CD14-positive monocyte (primary cell): ENCODE results near the gene ACVR1. TPM values are rescaled to one million over a fixed set of nuclear protein-coding genes. Genes with fewer than 3 reads are reported as not detected.
A peak's percentile ranks its signal among the peaks of the same experiment; 100 is the strongest.

Experiments
- DNase-seq, 3 donors: peaks; one replicate each; pipeline ENCODE4 v3.0.0-alpha.2; 2011 to 2022
- H2AFZ ChIP-seq: 2 replicates; pipeline ENCODE4 v1.6.0; 2012; ENCODE audit warnings: mild to moderate bottlenecking, low read depth, low read length, inconsistent platforms; ENCODE audit not compliant: insufficient read depth, poor library complexity, severe bottlenecking
- H3K27ac ChIP-seq, 2 donors: 1 replicate in 1 of 2; 2 replicates in 1 of 2; pipeline ENCODE4 v1.5.1; 2012 to 2013; ENCODE audit warnings: low read length in 2 of 2, control low read depth in 1 of 2, inconsistent platforms in 1 of 2, low read depth in 1 of 2, mild to moderate bottlenecking in 1 of 2
- H3K27me3 ChIP-seq, 2 donors: one replicate each; pipeline versions ENCODE4 v1.6.0 to v1.6.1; 2011 to 2013; ENCODE audit warnings: low read length in 2 of 2; ENCODE audit not compliant: control insufficient read depth in 2 of 2, insufficient read depth in 2 of 2
- H3K36me3 ChIP-seq, 2 donors: replicated peaks in 1 of 2; 1 replicate in 1 of 2; 2 replicates in 1 of 2; pipeline versions ENCODE4 v1.5.1 to v1.6.1; 2012 to 2013; ENCODE audit warnings: low read length in 2 of 2, control low read depth in 1 of 2, inconsistent platforms in 1 of 2, mild to moderate bottlenecking in 1 of 2; ENCODE audit not compliant: insufficient read depth in 2 of 2, control insufficient read depth in 1 of 2
- H3K4me1 ChIP-seq, 2 donors: 1 replicate in 1 of 2; 2 replicates in 1 of 2; pipeline versions ENCODE4 v1.5.1 to v1.6.1; 2012 to 2013; ENCODE audit warnings: low read length in 2 of 2, control low read depth in 1 of 2, inconsistent platforms in 1 of 2, mild to moderate bottlenecking in 1 of 2, moderate library complexity in 1 of 2; ENCODE audit not compliant: insufficient read depth in 2 of 2, control insufficient read depth in 1 of 2
- H3K4me2 ChIP-seq: replicated peaks from 2 replicates; pipeline ENCODE3; 2012; ENCODE audit warnings: low read length, moderate library complexity, mild to moderate bottlenecking; ENCODE audit not compliant: poor library complexity, severe bottlenecking; ENCODE audit errors: extremely low read depth
- H3K4me3 ChIP-seq, 3 experiments: fragments of 200-600 bp in 1 of 3; sonication (generic) in 1 of 3; replicated peaks in 1 of 3; 1 replicate in 2 of 3; 2 replicates in 1 of 3; pipeline ENCODE4 v1.5.1; 2011 to 2013; ENCODE audit warnings: low read length in 3 of 3, mild to moderate bottlenecking in 3 of 3, control low read depth in 2 of 3, low read depth in 2 of 3, inconsistent platforms in 1 of 3, moderate library complexity in 1 of 3
- H3K79me2 ChIP-seq: 2 replicates; pipeline ENCODE4 v1.6.0; 2012; ENCODE audit warnings: mild to moderate bottlenecking, control low read depth, inconsistent platforms, low read length, moderate library complexity; ENCODE audit not compliant: insufficient read depth
- H3K9ac ChIP-seq: 2 replicates; pipeline ENCODE4 v1.6.0; 2017; ENCODE audit warnings: low read length, mild to moderate bottlenecking; ENCODE audit not compliant: insufficient read depth, poor library complexity, severe bottlenecking
- H3K9me3 ChIP-seq, 2 donors: replicated peaks in 1 of 2; 1 replicate in 1 of 2; 2 replicates in 1 of 2; pipeline versions ENCODE4 v1.5.1 to v1.6.1; 2012 to 2013; ENCODE audit warnings: low read length in 2 of 2, control low read depth in 1 of 2; ENCODE audit not compliant: control insufficient read depth in 1 of 2, insufficient read depth in 1 of 2
- H4K20me1 ChIP-seq: 2 replicates; pipeline ENCODE4 v1.6.0; 2012; ENCODE audit warnings: mild to moderate bottlenecking, low read length, control low read depth, moderate library complexity; ENCODE audit not compliant: insufficient read depth
- H3K27ac Mint-ChIP-seq, 7 donors: one replicate each; pipeline ENCODE4 v1.8.0; 2020; ENCODE audit warnings: mild to moderate bottlenecking in 7 of 7, mixed read lengths in 7 of 7, moderate library complexity in 6 of 7, inconsistent platforms in 2 of 7
- H3K27me3 Mint-ChIP-seq, 3 donors: one replicate each; pipeline ENCODE4 v1.8.0; 2021 to 2022; ENCODE audit warnings: low read depth in 3 of 3, mild to moderate bottlenecking in 3 of 3, mixed read lengths in 3 of 3, moderate library complexity in 3 of 3, inconsistent platforms in 1 of 3
- H3K36me3 Mint-ChIP-seq, 2 donors: one replicate each; pipeline ENCODE4 v1.8.0; 2020; ENCODE audit warnings: mixed read lengths in 2 of 2, inconsistent platforms in 1 of 2, mild to moderate bottlenecking in 1 of 2
- H3K4me1 Mint-ChIP-seq: one replicate; pipeline ENCODE4 v1.8.0; 2020; ENCODE audit warnings: mild to moderate bottlenecking, mixed read lengths
- H3K4me3 Mint-ChIP-seq, 2 donors: one replicate each; pipeline ENCODE4 v1.8.0; 2020; ENCODE audit warnings: mild to moderate bottlenecking in 2 of 2, mixed read lengths in 2 of 2, moderate library complexity in 1 of 2
- H3K9me3 Mint-ChIP-seq, 7 donors: one replicate each; pipeline ENCODE4 v1.8.0; 2020 to 2022; ENCODE audit warnings: mixed read lengths in 7 of 7, mild to moderate bottlenecking in 6 of 7, moderate library complexity in 6 of 7, inconsistent platforms in 2 of 7
- WGBS: methylation state at CpG from one replicate; pipeline ENCODE4 v1.1.5; 2013; ENCODE audit warnings: missing lambda C conversion rate; ENCODE audit not compliant: insufficient coverage; 5-methylcytosine and 5-hydroxymethylcytosine counted together
- intact Hi-C, 2 donors: fragments of 100-400 bp; cut with micrococcal nuclease; formaldehyde crosslinking; loops; one replicate each; pipeline versions ENCODE4 v1.15.0 to v1.15.1; 2023
- polyA plus RNA-seq, 3 donors: library from polyadenylated mRNA; depleted of rRNA in 1 of 3; unstranded in 2 of 3; stranded (reverse) in 1 of 3; fragments of 300-500 nt in 2 of 3; fragments of >200 nt in 1 of 3; fragmentation: Illumina TruSeq in 2 of 3; gene quantifications; 1 replicate in 2 of 3; 2 replicates in 1 of 3; pipeline ENCODE4 v1.2.3, GENCODE V29; 2012 to 2021
- TF ChIP-seq, protein P1 (sequence below): fragments of 200-600 bp; IDR thresholded peaks from one replicate; pipeline ENCODE4 v1.8.0; 2022; ENCODE audit warnings: antibody characterized with exemption, mild to moderate bottlenecking

The ACVR1 gene
- polyA plus RNA-seq, 3 donors = 2.8 to 13.4 (median 4.9) TPM

DNA sequence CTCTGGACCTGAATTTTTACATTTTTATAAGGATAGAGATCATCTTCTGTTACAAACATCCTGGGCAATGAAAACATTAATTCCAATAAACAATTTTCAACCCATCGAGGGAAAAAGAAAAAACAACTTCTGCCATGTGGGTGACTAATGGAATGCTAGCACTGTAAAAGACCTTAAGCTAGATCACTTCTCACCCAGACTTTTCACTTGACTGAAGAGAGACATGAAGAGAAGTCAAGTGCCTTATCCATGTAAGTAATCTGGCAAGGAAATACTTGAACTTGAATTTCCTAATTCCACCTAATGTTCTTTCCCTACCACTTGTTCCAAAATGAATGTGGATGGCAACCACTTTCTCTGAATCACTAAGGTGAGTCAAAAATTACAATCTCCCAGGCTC is 149.2 kb downstream of the ACVR1 start:
- Histone ChIP-seq H3K4me2 (no peak overlapping the region), H3K4me1 (no peaks in the 10 kb centered on the region), H4K20me1 (no peaks in the 10 kb centered on the region), H3K9ac (no peak overlapping the region), H3K79me2 (no peaks in the 10 kb centered on the region), H2AFZ (no peak overlapping the region), H3K36me3 (no peaks in the 10 kb centered on the region), H3K9me3 (peaks cover 4 to 24% of the 10 kb centered on the region in 2 donors), H3K4me3 (no peak overlapping the region), H3K27me3 (no peaks in the 10 kb centered on the region), H3K27ac (no peak overlapping the region)
- H3K4me3 Mint-ChIP-seq = no peak overlapping the region
- DNase-seq = no peak
- H3K27ac Mint-ChIP-seq = no peak overlapping the region
- no CpG with 5 or more reads among the region's 1 CpG for WGBS
- intact Hi-C loops = no loop called here
- H3K9me3 Mint-ChIP-seq = peaks cover 14 to 30% (median 23%) of the 10 kb centered on the region in 7 donors
- peaks cover 0 to 2% (median 0%) of the 10 kb centered on the region in 3 donors for H3K27me3 Mint-ChIP-seq
- H3K36me3 Mint-ChIP-seq = peaks cover 8 to 16% of the 10 kb centered on the region in 2 donors
- TF ChIP-seq, protein P1, sequence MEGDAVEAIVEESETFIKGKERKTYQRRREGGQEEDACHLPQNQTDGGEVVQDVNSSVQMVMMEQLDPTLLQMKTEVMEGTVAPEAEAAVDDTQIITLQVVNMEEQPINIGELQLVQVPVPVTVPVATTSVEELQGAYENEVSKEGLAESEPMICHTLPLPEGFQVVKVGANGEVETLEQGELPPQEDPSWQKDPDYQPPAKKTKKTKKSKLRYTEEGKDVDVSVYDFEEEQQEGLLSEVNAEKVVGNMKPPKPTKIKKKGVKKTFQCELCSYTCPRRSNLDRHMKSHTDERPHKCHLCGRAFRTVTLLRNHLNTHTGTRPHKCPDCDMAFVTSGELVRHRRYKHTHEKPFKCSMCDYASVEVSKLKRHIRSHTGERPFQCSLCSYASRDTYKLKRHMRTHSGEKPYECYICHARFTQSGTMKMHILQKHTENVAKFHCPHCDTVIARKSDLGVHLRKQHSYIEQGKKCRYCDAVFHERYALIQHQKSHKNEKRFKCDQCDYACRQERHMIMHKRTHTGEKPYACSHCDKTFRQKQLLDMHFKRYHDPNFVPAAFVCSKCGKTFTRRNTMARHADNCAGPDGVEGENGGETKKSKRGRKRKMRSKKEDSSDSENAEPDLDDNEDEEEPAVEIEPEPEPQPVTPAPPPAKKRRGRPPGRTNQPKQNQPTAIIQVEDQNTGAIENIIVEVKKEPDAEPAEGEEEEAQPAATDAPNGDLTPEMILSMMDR = no peak
- no peaks in the 10 kb centered on the region for H3K4me1 Mint-ChIP-seq

DNA sequence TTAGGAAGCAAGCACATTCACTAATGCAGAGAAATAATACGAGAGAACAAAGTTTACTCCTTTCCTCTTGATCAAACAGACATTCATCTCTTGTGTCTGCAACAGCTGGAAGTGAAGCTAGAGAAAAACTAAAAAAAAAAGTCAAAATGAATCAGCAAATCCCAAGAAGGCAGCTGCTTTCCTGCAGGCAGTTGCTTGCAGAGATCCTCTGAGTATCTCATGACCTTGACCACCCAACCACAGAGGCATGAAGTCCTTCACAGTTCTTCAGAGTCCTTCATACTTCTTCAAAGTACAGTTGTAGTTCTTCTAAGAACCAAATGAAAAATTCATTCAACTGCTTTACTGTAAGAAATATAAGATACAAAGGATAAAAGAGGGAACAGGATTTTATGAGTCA is 150.3 kb downstream of the ACVR1 start:
- Mint-ChIP-seq H3K9me3 (peaks cover 17 to 36% (median 26%) of the 10 kb centered on the region in 7 donors), H3K4me3 (no peak overlapping the region), H3K27ac (peak overlapping the region in 1 of 7 donors; percentile 32), H3K27me3 (peaks cover 0 to 2% (median 0%) of the 10 kb centered on the region in 3 donors), H3K36me3 (peaks cover 8 to 10% of the 10 kb centered on the region in 2 donors), H3K4me1 (no peaks in the 10 kb centered on the region)
- intact Hi-C loops = no loop called here
- Histone ChIP-seq H3K4me3 (no peak overlapping the region), H3K79me2 (no peaks in the 10 kb centered on the region), H3K9ac (no peak overlapping the region), H3K9me3 (peaks cover 9 to 34% of the 10 kb centered on the region in 2 donors), H3K27ac (no peak overlapping the region), H2AFZ (no peak overlapping the region), H3K36me3 (no peaks in the 10 kb centered on the region), H3K27me3 (no peaks in the 10 kb centered on the region), H3K4me1 (no peaks in the 10 kb centered on the region), H3K4me2 (no peak overlapping the region), H4K20me1 (no peaks in the 10 kb centered on the region)
- WGBS = no CpG with 5 or more reads among the region's 1 CpG
- TF ChIP-seq, protein P1 = no peak
- DNase-seq = no peak
